ENCODE results near the gene NFKBIL1. TPM values are rescaled to one million over a fixed set of nuclear protein-coding genes. Genes with fewer than 3 reads are reported as not detected.

NFKBIL1 gene
- total RNA-seq, 1 experiment from 2014 or later, result 19.5 TPM

- TF ChIP-seq PRDM15 (CRISPR knock-in tag; IDR thresholded peaks at IDR 0.05), result no peak
- no peak for TF ChIP-seq USF1 (CRISPR knock-in tag; IDR thresholded peaks at IDR 0.05)
- no peak for TF ChIP-seq TP53 (CRISPR knock-in tag; IDR thresholded peaks at IDR 0.05)
- no peak for TF ChIP-seq ZNF416 (CRISPR knock-in tag; IDR thresholded peaks at IDR 0.05)
- TF ChIP-seq FOXK1 (CRISPR knock-in tag; IDR thresholded peaks at IDR 0.05), result no peak
- no peak for TF ChIP-seq NR2C2 (CRISPR knock-in tag; IDR thresholded peaks at IDR 0.05)
- TF ChIP-seq IRF1 (CRISPR knock-in tag; IDR thresholded peaks at IDR 0.05), result no peak
- no peak for TF ChIP-seq HMGA2 (CRISPR knock-in tag; IDR thresholded peaks at IDR 0.05)
- TF ChIP-seq NFE2L1 (CRISPR knock-in tag; IDR thresholded peaks at IDR 0.05), result no peak
- no peak for TF ChIP-seq ARID4B (CRISPR knock-in tag; IDR thresholded peaks at IDR 0.05; ENCODE audit: borderline replicate concordance)
- TF ChIP-seq ZNF396 (CRISPR knock-in tag; IDR thresholded peaks at IDR 0.05; ENCODE audit: borderline replicate concordance), result no peak
These were observed 45.0 kb downstream of the NFKBIL1 start (continued) for GRCh38 chr6:31592396-31592771.

GRCh38 chr6:31597006-31597405 lies 49.6 kb downstream of the NFKBIL1 start:
- Mint-ChIP-seq H3K27ac (no peak overlapping the region), H3K4me1 (peaks cover 17% of the 10 kb centered on the region), H3K9me3 (no peaks in the 10 kb centered on the region), H3K27me3 (ENCODE audit: low read depth) (no peaks in the 10 kb centered on the region), H3K4me3 (no peak overlapping the region), H3K36me3 (no peaks in the 10 kb centered on the region)
- DNase-seq (ENCODE audit: low spot score), result no peak
- peak; percentile 49 for ATAC-seq
- TF ChIP-seq ZNF396 (CRISPR knock-in tag; IDR thresholded peaks at IDR 0.05; ENCODE audit: borderline replicate concordance) (no peak), ATF3 (CRISPR knock-in tag; conservative IDR thresholded peaks at IDR 0.05) (no peak), ZNF138 (CRISPR knock-in tag; conservative IDR thresholded peaks at IDR 0.05) (no peak), CDX4 (CRISPR knock-in tag; IDR thresholded peaks at IDR 0.05; ENCODE audit: borderline replicate concordance) (no peak), FOXP1 (CRISPR knock-in tag; IDR thresholded peaks at IDR 0.05; ENCODE audit: borderline replicate concordance) (no peak), CTCF (IDR thresholded peaks at IDR 0.05) (peak; percentile 48), KAT7 (CRISPR knock-in tag; IDR thresholded peaks at IDR 0.05; ENCODE audit: borderline replicate concordance) (no peak), SP1 (CRISPR knock-in tag; conservative IDR thresholded peaks at IDR 0.05) (no peak)
- ChIA-PET POLR2A (no interaction called here), CTCF (interaction anchor here (0.5 to 11.6 kb wide), 13 partner anchors 8 to 172 kb away, joined by 3 to 319 read pairs (median 8); partner anchors contain the start of genes ATP6V1G2, LST1, LTB and LY6G5B)
